ENCODE data around the gene CTAG1B.
"Not testable (repeated sequence)": the region's sequence is repeated elsewhere in the genome, so short reads cannot be mapped to it uniquely, and the experiment has no call there.

DNA sequence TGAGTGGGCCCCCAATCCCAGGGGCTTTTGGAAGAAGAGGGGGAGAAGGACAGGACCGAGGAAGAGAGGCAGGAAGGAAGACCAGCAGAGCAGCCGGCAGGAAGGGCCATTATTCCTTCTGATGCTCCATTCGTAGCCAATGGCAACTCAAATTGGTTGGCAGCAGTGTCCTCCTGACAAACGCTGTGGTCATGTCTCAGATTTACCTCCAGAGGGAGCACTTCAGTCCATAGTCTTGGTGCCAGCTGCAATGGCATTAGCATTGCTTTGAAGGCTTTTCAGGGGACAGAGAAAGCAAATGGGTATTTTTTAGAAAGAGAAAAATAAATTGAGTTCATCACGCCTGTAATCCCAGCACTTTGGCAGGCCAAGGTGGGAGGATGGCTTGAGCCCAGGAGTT lies 9.9 kb upstream of the CTAG1B start:
- TF ChIP-seq CREB5 (CRISPR knock-in tag; IDR thresholded peaks at IDR 0.05; ENCODE audit: low read depth); TSHZ2 (CRISPR knock-in tag; IDR thresholded peaks at IDR 0.05); ZNF565 (CRISPR knock-in tag; conservative IDR thresholded peaks at IDR 0.05; ENCODE audit: low read depth); OSR1 (CRISPR knock-in tag; IDR thresholded peaks at IDR 0.05); GLIS3 (CRISPR knock-in tag; IDR thresholded peaks at IDR 0.05): not testable (repeated sequence)
- TF ChIP-seq, protein P1, sequence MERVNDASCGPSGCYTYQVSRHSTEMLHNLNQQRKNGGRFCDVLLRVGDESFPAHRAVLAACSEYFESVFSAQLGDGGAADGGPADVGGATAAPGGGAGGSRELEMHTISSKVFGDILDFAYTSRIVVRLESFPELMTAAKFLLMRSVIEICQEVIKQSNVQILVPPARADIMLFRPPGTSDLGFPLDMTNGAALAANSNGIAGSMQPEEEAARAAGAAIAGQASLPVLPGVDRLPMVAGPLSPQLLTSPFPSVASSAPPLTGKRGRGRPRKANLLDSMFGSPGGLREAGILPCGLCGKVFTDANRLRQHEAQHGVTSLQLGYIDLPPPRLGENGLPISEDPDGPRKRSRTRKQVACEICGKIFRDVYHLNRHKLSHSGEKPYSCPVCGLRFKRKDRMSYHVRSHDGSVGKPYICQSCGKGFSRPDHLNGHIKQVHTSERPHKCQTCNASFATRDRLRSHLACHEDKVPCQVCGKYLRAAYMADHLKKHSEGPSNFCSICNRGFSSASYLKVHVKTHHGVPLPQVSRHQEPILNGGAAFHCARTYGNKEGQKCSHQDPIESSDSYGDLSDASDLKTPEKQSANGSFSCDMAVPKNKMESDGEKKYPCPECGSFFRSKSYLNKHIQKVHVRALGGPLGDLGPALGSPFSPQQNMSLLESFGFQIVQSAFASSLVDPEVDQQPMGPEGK (CRISPR knock-in tag; IDR thresholded peaks at IDR 0.05; ENCODE audit: borderline replicate concordance) = not testable (repeated sequence)
